ENCODE results near the gene TNFSF4.
"Not testable (repeated sequence)": the region's sequence is repeated elsewhere in the genome, so short reads cannot be mapped to it uniquely, and the experiment has no call there.

The TNFSF4 gene

DNA sequence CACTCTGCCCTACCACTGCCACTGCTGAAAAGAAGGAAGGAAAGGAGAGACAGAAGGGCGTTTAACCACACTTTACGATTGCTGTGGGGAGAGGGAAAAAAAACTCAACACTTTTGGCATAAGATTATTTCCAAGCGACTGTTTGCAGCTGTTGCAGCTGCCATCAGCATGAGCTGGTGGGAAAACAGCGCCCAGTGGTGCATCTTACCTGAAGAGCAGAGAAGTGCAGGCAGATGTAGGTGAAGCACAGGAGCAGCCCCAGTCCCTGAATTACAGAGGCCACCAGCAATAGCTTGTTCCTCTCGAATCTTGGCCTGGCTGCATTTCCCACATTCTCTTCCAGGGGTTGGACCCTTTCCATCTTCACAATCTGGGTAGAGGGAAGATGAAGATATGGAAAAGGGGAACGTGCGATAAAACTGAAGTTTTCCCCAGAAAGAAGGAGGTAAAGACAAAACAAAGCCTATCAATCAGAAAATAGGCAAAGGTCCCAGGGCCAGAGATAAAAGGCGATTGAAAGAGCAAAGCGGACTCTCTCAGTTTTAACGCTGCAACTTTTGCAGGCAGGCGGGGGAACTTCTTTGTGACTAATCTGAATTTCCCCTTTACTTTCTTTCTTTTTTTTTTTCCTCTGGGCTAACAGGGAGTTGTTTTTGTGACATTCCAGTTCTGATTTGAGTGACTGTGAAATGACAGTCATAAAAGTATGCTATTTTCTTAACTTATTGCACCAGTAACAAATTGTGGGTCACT is at the start of gene TNFSF4:
TSS of gene TNFSF4 (minus strand) at position 516 of the 753 bp plus-strand sequence. CDS start at position 361, 155 bp downstream.
- DNase-seq, result no peak

- no peak for DNase-seq
These were observed 48.2 kb upstream of the TNFSF4 start for GRCh38 chr1:173255214-173255813.

- no peak for DNase-seq
These were observed 45.9 kb upstream of the TNFSF4 start for GRCh38 chr1:173253046-173253445.

GRCh38 chr1:173249349-173249748 is 42.2 kb upstream of the TNFSF4 start:
- DNase-seq, result no peak

DNA sequence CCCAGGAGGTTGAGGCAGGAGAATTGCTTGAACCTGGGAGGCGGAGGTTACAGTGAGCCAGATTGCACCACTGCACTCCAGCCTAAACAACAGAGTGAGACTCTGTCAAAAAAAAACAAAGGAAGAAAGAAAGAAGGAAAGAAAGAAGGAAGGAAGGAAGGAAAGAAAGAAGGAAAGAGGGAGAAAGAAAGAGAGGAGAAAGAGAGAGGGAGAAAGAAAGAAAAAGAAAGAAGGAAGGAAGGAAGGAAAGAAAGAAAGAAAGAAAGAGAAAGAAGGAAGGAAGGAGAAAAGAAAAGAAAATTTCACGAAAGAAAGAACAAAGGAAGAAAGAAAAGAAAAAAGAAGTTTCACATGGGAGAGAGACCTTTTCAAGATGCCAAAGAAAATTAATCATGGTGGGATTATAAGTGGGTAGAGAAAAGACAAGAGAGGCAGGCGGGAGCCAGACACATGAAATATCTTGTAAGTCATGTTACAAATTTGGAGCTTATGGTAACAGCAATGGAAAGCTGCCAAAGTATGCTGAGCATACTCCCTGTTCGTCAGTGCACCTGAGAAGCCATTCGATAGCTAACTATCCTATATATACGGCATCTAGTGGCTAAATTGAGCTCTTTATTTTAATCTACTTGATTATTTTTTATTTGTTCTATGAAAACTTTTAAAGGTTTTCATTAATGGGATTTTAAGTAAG is 41.3 kb upstream of the TNFSF4 start:
- DNase-seq, result no peak

DNA sequence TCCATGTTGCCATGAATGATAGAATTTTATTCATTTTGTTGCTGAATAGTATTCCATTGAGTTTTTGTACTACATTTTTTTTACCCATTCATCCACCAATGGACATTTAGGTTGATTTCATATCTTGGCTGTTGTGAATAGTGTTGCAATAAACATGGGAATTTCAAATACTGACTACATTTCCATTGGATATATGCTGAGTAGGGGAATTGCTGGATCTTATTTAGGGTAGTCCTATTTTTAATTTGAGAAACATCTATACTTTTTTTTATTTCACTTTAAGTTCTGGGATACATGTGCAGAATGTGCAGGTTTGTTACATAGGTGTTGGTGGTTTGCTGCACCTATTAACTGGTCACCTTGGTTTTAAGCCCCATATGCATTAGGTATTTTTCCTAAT is 38.8 kb upstream of the TNFSF4 start:
- DNase-seq, result no peak

GRCh38 chr1:173243300-173243699 is 36.2 kb upstream of the TNFSF4 start:
- no peak for DNase-seq

DNA sequence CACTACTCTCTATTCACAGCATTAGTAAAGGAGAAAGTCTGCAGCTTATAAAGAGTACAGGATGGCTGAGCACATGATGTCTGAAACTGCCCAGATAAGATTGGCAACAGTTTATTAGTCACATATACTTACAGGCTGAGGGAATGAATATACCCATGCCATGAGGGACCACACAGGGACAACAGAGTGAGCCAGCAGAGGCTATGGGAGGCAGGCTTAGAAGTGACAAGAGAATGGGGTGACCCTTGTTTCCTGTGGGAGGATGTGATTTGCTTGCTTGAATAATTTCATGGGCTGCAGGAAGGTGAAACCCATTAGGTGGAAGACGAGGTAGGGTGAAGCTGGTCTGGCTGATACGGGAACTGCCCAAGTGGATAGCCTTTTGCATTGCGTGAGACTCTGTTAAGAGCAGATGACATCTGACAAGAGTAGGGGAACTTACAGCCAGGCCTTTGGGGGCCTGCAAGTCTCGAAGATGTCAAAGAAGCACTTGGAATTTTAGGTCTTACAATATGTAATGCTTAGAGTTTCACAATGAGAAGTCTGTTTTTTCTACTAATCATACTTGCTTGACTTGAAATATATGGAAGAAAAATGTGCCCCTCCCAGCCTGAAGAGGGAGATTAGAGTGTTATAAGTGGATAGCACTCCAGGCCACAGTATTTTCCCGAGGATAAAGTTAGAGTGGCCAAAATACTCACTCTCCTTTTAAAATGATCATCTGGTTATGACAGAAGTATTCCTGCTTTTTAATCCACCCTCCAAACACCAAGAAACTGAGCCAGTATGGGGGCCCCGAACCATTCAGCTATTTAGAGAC is 34.6 kb upstream of the TNFSF4 start:
- DNase-seq, result no peak

GRCh38 chr1:173240609-173241008 is 33.5 kb upstream of the TNFSF4 start:
- DNase-seq, result no peak

GRCh38 chr1:173239058-173239457 is 31.9 kb upstream of the TNFSF4 start:
- DNase-seq, result no peak

DNA sequence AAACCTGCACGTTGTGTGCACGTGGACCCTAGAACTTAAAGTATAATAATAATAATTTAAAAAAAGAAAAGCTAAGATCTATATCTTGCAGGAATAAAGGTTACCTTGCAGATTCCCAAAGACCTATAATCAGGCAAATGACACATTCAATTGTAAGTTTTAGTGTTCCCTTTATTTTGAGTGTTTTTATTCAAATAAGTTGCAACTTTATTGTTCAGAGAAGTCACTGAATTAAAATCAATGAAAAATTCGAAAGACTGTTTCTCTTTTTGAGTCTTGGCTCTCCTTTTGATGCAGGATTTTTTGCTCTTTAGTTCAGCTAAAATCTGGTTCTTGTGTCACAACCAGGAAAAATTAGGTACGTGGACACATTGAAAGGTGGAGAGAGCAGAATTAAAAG is 27.8 kb upstream of the TNFSF4 start:
- DNase-seq, result no peak

DNA sequence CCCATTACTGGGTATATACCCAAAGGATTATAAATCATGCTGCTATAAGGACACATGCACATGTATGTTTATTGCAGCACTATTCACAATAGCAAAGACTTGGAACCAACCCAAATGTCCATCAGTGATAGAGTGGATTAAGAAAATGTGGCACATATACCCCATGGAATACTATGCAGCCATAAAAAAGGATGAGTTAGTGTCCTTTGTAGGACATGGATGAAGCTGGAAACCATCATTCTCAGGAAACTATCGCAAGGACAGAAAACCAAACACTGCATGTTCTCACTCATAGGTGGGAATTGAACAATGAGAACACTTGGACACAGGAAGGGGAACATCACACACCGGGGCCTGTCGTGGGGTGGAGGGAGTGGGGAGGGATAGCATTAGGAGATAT is 27.3 kb upstream of the TNFSF4 start:
- not testable (repeated sequence) for DNase-seq

DNA sequence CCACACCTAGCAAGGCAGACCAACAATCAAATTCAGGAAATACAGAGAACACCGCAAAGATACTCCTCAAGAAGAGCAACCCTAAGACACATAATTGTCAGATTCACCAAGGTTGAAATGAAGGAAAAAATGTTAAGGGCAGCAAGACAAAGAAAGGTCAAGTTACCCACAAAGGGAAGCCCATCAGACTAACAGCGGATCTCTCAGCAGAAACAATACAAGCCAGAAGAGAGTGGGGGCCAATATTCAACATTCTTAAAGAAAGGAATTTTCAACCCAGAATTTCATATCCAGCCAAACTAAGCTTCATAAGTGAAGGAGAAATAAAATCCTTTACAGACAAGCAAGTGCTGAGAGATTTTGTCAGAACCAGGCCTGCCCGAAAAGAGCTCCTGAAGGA is 21.9 kb upstream of the TNFSF4 start:
- DNase-seq, result not testable (repeated sequence)

GRCh38 chr1:173224949-173225348 is 17.8 kb upstream of the TNFSF4 start:
- DNase-seq, result no peak

- DNase-seq, result no peak
These were observed 17.3 kb upstream of the TNFSF4 start for GRCh38 chr1:173224280-173224892.

DNA sequence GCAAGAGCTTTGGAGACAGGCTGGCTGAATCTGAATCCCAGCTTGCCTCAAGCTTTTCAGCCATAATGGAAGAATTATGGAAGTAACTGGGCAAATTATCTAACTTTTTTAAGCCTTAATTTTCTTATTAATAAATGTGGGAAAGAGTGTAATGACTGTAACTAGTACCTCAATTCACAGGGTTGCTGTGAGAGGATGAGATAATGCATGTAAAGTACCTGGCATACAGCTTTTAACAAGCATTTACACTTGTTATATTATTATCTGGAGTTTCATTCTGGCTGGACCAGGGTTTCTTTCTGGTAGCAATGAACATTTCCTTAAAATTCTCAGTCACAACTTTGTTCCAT is 15.9 kb upstream of the TNFSF4 start:
- DNase-seq, result no peak

- no peak for DNase-seq
These were observed 15.3 kb upstream of the TNFSF4 start for GRCh38 chr1:173222149-173223030.

DNA sequence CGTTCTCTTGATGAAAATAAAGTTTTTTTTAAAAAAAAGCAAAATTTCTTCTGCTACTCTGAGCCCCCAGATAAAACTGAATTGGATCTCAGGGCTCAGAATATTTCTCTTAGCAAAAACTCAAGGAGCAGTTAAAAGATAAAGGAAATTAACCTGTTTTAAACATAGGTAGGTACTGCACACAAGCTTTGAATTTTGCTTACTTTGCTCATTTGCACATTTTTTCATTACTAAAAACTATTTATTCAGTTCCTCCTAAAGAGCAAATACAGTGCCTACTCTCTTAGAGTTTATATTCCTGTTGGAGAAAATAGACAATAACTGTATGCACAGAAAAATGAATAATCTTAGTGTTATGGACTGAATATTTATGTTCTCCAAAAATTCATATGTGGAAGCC is 13.0 kb upstream of the TNFSF4 start:
- no peak for DNase-seq

DNA sequence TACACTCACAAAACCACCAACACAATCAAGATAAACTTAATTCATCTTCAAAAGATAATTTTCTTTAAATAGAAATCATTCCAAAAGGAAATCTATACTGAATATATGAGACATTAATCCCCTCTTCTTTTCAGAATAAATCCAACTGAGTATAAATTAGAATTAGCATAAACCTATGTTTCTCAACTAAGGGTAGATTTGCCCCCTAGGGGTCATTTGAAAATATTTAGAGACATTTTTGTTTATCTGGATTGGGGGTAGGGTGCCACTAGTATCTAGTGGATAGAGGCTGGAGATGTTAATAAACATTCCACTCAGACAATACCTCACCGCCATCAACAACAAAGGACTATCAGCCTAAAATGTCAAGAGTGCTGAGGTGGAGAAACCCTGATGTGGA is 6.5 kb upstream of the TNFSF4 start:
- no peak for DNase-seq

DNA sequence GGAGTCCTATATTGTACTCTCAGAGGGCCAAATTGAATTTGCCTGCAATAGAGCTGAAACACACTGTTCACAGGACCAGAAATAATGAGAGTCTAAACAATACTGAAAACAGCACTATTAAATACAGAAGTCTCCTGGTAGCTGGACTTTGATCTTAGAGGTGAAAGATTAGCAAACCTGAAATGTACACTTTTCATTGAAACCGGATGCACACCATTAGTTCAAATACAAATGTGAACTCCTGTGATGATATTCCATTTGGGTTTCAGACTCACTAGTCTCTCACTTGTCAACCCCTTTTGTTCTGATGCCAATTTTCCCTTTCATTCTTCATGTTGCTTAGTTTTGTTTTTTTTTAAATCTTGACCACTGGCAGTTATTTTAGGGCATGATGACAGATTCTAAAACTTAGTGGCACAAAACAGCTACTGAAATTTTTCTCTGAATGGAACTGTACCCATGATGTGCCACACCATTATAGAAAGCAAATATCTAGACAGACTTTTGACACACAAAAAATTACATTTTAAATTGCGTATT is 5.9 kb upstream of the TNFSF4 start:
- DNase-seq, result no peak

GRCh38 chr1:173210716-173211231 is 3.6 kb upstream of the TNFSF4 start:
- DNase-seq, result no peak

Measured in C1 segment of cervical spinal cord (tissue), 14 donors.